HCT116 (cell line): ENCODE measurements around the gene HIVEP3.

Experiments
- ATF3 ChIP-seq: IDR thresholded peaks from 2 replicates; pipeline ENCODE4 v1.6.1; 2012
- CEBPB ChIP-seq: IDR thresholded peaks from 2 replicates; pipeline ENCODE4 v1.6.1; 2012; ENCODE audit warnings: low read depth
- CTCF ChIP-seq, 3 experiments: fragments of 200-600 bp in 1 of 3; sonication (generic) in 1 of 3; IDR thresholded peaks in 2 of 3; conservative IDR thresholded peaks in 1 of 3; 2 replicates each; pipeline ENCODE4 v1.5.1; 2012 to 2017; ENCODE audit warnings: low read depth in 2 of 3, low read length in 2 of 3, antibody characterized with exemption in 1 of 3, borderline replicate concordance in 1 of 3, control low read depth in 1 of 3, mild to moderate bottlenecking in 1 of 3, mixed read lengths in 1 of 3, mixed run types in 1 of 3, moderate library complexity in 1 of 3; ENCODE audit not compliant: insufficient read depth in 1 of 3
- ELF1 ChIP-seq: IDR thresholded peaks from 2 replicates; pipeline ENCODE4 v1.6.1; 2012; ENCODE audit warnings: low read depth, borderline replicate concordance
- EZH2 ChIP-seq: fragments of 200-600 bp; sonication (generic); IDR thresholded peaks from 2 replicates; pipeline ENCODE4 v1.6.1; 2017; ENCODE audit warnings: antibody characterized with exemption, mixed run types
- EZH2phosphoT487 ChIP-seq: fragments of 200-600 bp; IDR thresholded peaks from 2 replicates; pipeline ENCODE4 v1.6.1; 2018; ENCODE audit warnings: antibody characterized with exemption, borderline replicate concordance
- POLR2AphosphoS5 ChIP-seq: IDR thresholded peaks from 2 replicates; pipeline ENCODE4 v1.6.1; 2011; ENCODE audit warnings: mild to moderate bottlenecking, low read depth, low read length, moderate library complexity
- SP1 ChIP-seq: IDR thresholded peaks from 2 replicates; pipeline ENCODE4 v1.6.1; 2012; ENCODE audit warnings: low read depth
- SRF ChIP-seq: IDR thresholded peaks from 2 replicates; pipeline ENCODE4 v1.6.1; 2012; ENCODE audit warnings: low read depth
- TCF7L2 ChIP-seq: IDR thresholded peaks from 2 replicates; pipeline ENCODE4 v1.7.0; 2011; ENCODE audit warnings: borderline replicate concordance, inconsistent platforms; ENCODE audit not compliant: insufficient read depth, insufficient read length; ENCODE audit errors: extremely low read depth

DNA sequence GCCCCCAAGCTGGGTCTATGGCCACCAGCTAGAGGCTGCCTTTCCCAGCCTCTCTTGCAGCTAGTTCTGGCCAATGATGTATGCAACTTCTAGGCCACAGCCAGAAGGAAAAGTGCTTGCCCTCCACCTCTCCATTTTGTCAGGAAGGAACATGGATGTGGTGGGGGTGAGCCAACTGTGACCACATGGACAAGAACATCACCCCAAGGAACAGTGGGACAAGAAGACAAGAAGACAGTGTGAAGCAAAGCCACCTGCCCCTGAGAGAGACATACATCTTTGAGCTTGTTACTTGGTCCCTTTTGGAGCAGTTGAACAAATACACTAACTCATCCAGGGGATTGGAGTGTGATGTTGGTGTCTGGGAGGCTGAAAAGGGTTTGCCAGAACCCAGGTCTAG, 328.4 kb downstream of the HIVEP3 start:
- TF ChIP-seq EZH2 (no peak), CTCF (IDR thresholded peaks at IDR 0.05 in 2 of 3, conservative IDR thresholded peaks at IDR 0.05 in 1 of 3; ENCODE audit: borderline replicate concordance in 1 of 3, insufficient read depth in 1 of 3, low read depth in 2 of 3, low read length in 2 of 3) (no peak), POLR2AphosphoS5 (no peak), SRF (no peak), SP1 (no peak), ATF3 (no peak), ELF1 (no peak), TCF7L2 (no peak), CEBPB (no peak), EZH2phosphoT487 (no peak)
